ENCODE data around the gene ALK.

The ALK gene

DNA sequence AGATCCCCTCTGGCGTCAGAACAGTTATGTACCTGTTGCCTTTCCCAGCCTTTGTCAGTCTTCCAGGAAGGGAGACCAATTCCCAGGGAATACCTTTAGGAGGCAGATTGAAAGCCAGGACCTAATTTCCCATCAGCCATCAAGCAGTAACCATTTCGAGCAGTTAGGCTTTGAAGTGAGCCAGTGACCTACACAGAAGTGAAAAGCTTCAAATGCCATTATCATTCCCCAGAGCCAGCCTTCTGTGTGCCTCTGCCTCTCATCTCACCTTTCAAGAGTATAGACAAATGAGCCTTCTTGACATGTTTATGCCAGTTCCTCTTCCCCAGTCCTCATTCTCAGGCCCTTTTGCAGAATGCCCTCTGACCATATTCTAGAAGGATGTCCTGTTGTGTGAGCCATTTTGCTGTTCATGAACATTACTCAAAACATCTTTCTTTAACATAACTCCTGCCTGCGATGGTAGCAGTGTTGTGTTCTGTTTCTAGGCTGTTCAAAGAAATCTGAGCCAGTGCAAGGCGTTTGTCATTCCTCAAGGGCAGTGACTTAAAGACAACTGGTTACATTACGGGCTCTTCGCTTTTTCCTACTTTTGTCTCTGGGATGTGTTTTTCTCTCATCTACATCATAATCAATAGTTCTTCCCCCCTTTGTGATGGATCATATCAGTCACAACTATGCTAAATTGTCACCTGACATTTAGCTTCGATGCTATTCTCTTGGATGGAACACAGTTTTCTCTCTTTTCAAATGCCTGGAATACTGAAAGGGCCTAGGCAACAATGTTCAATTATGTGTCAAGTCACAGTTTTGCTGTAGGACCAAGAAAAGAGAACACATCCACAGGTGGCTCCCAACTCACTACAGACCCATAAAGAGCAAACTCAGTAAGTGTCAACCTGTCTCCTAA, 138.6 kb downstream of the ALK start:
- no peak for DNase-seq (ENCODE audit: low spot score)
- TF ChIP-seq, protein P1, sequence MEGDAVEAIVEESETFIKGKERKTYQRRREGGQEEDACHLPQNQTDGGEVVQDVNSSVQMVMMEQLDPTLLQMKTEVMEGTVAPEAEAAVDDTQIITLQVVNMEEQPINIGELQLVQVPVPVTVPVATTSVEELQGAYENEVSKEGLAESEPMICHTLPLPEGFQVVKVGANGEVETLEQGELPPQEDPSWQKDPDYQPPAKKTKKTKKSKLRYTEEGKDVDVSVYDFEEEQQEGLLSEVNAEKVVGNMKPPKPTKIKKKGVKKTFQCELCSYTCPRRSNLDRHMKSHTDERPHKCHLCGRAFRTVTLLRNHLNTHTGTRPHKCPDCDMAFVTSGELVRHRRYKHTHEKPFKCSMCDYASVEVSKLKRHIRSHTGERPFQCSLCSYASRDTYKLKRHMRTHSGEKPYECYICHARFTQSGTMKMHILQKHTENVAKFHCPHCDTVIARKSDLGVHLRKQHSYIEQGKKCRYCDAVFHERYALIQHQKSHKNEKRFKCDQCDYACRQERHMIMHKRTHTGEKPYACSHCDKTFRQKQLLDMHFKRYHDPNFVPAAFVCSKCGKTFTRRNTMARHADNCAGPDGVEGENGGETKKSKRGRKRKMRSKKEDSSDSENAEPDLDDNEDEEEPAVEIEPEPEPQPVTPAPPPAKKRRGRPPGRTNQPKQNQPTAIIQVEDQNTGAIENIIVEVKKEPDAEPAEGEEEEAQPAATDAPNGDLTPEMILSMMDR (IDR thresholded peaks at IDR 0.05; ENCODE audit: extremely low read depth, missing control alignments): no peak

DNA sequence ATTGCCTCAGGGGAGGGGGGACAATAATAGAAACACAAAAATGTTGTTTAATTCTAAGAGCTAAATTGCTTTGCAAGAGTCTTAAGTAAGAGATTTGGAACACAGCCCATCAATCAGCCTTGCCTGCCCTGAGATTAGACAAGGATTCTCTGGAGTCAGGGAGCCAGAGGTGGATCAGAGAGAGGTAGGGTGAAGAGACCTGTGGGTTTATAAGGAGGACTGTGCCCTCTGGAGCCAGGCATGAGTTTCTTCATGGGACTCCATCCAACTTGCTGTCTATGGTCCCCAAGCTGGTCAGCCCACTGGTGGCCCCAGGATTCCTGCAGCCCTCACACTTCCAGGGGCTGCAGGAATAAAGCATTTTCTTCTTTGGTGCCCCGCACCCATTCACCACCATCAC, 139.3 kb downstream of the ALK start:
- TF ChIP-seq, protein P1 (IDR thresholded peaks at IDR 0.05; ENCODE audit: extremely low read depth, missing control alignments): no peak

DNA sequence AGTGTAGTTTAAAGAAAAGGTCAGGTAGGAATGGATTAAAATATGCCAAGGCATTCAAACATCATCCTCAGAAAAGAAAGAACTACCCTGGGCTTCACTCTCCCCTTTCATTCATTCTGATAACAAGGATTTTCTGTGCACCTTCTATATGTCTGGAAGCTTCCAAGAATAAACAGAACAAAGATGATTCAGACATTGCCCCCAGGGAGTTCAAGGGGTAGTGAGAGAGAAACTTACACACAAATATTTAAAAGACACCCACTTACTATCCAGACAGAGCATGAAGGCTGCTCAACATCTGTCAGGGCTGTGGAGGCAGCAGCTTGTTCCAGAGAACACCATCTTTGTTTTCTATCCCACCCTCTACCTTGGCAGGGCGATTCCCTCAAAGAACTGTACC, 140.5 kb downstream of the ALK start:
- TF ChIP-seq, protein P1 (IDR thresholded peaks at IDR 0.05; ENCODE audit: extremely low read depth, missing control alignments): no peak
- no peak for DNase-seq (ENCODE audit: low spot score)

More for the DNA sequence above, 139.3 kb downstream of the ALK start:
- no peak for DNase-seq (ENCODE audit: low spot score)

DNA sequence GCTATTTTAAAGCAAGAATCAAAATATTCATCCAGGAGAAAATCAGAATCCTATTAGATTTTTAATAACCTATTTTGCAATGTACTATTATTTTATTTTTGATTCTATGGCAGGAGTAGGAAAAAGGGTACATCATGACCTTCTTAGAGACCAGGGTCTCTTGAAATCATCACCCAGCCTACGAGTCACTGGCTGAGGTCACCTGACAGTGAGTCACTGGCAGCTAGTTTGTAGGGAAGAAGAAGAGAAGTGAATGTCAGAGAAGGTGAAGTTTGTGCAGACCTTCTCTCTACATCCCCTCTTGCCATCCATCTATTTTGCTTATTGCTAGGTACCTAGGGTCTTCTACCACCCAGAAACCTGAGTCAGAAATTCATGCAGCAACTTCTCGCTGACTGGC, 144.2 kb downstream of the ALK start:
- DNase-seq (ENCODE audit: low spot score): no peak
- TF ChIP-seq, protein P1 (IDR thresholded peaks at IDR 0.05; ENCODE audit: extremely low read depth, missing control alignments): no peak

DNA sequence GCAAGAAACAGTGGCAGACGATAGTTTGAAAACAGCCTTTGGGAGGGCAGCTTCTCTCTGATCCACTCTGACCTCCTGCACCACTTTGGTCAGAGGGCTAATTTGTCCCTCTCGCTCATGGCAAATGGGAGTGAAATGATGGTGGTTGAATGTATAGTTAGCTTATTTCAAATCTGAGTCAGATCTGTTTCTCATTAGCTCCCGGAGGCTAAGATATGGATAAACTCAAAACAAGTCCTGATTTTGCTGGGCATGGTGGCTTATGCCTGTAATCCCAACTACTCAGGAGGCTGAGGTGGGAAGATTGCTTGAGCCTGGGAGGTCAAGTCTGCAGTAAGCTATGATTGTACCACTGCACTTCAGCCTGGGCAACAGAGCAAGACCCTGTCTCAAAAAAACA, 145.0 kb downstream of the ALK start:
- TF ChIP-seq, protein P1 (IDR thresholded peaks at IDR 0.05; ENCODE audit: extremely low read depth, missing control alignments): no peak
- no peak for DNase-seq (ENCODE audit: low spot score)

DNA sequence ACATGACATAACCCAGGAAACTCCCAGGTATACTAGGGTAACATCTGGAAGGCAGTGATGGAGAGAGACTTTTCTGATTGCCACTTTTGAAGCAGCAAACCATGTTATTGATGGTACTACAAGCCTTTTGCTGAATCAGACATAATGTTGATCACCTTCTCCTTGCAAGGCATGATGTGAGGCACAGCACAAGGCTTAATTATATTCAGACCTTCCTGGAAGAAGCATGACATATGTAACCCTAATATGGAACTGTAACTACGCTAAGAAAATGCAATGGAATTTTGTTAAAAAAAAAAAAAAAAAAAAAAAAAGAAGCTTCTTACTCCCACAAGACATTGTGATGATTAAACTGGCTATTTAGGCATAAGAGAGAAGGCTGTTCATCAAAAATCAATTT, 145.4 kb downstream of the ALK start:
- DNase-seq (ENCODE audit: low spot score): no peak
- TF ChIP-seq, protein P1 (IDR thresholded peaks at IDR 0.05; ENCODE audit: extremely low read depth, missing control alignments): no peak

DNA sequence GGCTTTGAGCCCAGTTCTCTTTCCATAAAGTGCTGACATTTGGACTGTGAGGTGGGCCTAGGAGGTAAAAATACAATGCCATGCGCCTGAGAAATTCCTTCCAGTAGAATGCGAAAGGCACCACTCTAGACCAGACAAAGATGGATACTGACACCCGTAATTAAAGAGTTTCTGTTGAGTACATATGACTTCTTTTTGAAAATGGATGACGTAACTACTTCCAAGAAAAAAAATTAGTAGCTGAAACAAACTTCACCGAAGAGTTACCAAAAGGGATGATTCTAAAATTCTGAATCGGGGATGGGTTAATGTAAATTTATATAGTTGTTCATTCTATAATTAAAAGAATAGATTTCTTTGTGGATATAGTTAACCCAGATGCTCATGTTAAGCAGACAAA, 146.8 kb downstream of the ALK start:
- TF ChIP-seq, protein P1 (IDR thresholded peaks at IDR 0.05; ENCODE audit: extremely low read depth, missing control alignments): no peak
- DNase-seq (ENCODE audit: low spot score): no peak

All from GM20000 (cell line).